GM18511 (cell line): Measurements from ENCODE around the gene STOML1.
"Not testable (repeated sequence)": the region's sequence is repeated elsewhere in the genome, so short reads cannot be mapped to it uniquely, and the experiment has no call there.

Source experiments
- ATAC-seq: cut with Tn5 transposase; IDR thresholded peaks from one replicate; pipeline ENCODE4 v1.9.1; 2021; ENCODE audit warnings: mild to moderate bottlenecking, moderate library complexity; ENCODE audit not compliant: unreplicated experiment

Gene STOML1

DNA sequence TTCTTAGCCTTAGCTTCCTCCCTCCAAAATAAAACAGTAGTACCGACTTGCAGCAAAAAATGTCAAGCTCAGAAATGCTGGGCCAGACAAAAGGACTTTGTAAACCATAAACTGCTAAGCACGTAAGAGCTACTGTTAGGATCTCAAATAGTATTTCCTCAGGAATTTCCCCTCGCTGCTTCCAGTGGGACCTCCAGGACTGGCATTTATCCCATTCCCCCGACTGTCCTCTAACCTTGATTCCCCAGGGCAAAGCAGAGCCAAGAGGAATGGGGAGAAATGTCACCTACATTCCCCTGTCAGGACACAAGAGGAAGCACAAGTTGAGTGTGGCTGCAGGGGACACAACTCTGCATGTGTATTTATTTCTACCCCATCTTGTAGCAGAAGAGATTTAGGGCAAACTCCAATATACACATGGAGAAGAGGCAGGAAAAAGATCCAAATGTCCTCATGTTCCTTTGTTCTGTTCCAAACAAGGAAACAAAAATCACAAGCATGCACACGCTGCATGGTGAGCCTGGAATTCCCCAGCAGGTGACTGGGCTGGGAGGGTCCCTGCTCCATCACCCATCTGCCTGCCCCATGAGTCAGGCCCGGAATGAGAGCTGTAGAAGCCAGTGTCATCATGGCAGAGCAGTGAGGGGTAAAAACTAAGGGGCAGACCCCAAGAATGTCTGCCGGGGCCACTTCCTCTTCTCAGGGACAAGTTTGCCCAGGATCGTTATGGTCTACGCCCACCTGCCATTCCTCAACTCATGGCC, 4.2 kb downstream of the STOML1 start:
- no peak for ATAC-seq

DNA sequence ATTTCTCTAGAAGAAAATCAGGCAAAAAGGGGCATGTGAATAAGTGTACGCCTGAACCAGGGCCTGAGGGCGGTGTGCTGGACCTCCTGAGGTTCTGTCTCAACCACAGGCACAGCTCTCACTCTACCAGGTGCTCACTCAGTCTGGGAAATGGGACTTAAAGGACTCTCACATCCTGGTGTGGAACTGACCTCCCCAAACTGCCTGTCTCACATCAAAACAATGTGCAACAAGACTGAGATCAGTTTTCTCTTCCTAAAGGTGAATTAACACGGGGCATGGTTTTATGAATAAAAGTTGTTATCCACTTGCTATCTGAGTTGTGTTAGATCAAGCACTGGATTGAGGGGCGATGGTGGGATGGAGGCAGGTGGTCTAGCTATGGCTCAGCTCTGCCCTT, 4.8 kb downstream of the STOML1 start:
- ATAC-seq = no peak

DNA sequence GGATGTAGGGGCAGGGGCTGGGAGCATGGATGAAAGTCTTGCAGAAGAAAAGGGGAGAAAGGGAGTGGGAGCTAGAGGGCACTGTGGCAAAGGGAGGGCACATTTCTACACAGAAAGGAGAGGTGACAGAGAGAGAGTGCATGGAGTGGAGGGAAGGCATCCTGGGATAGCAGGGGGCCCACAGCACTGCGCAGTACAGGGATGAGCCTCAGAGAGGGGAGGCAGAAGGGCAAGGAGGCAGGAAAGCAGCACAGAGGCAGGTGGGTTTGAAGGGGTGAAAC, 5.4 kb downstream of the STOML1 start:
- no peak for ATAC-seq

DNA sequence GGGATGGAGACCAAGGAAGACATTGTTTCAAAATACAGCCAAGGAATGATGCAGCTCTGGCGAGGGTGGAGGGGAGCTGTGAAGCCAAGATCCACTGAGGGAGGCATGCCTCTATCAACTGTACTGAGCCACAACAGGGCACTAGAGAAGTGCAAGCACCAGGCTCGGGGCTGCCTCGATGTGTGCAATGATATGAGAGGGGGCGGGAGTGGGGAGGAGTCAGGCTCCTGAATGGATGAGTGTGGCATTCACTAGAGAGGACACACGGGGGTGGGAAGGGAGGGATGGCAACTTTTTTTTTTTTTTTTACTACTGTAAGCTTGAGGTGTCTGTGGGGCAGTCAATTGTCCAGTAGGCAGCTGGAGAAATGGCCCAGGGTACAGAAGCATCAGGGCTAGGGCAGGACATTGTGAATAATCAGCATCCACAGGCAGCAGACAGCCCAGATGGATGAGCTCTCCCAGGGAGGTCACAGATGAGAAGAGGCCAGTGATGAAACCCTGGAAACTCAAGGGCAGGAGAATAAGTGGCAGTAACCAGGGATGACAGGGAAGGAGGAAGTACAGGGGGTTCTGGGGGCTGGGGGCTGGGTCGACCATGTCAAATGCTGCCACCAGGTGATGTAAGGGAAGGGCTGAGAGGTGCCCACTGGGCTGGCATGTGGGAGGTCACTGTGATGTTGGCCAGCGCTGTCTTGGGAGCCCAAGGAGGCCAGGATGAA, 5.9 kb downstream of the STOML1 start:
- ATAC-seq = no peak

DNA sequence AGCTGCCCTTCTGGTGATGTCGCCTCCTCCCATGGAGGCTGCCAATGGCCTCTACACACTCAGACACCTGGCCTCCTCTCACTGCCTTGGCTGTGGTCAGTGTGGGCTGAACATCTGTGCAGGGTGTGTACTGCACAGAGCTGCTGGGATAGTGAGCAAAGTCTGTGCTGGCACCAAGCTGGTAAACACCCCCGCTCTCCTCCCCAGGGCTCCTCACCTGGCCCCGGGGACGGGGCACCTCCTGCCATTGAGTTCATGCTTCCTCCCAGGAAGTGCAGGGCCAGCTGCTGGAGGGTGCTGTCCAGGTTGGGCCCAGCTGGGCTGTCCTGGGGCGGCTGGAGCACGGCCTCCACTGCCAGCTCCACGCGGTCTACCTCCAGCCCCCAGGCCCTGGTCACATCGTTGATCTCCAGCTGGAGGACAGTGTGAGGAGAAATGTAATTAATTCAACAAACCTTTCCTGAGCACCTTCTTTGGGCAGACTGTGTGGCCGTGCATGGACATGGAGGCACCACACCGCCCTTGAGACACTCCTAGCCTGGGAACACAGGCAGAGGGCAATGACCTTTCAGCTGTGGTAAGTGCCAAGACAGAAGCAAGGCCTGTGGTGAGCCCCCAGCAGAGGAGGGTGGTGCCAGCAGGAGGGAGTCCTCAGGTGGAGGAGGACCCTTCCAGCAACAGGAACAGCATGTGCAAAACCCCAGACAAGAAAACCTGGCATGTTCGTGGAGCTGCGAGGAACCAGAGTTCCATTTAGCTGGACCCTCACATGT, 6.8 kb downstream of the STOML1 start:
- no peak for ATAC-seq

DNA sequence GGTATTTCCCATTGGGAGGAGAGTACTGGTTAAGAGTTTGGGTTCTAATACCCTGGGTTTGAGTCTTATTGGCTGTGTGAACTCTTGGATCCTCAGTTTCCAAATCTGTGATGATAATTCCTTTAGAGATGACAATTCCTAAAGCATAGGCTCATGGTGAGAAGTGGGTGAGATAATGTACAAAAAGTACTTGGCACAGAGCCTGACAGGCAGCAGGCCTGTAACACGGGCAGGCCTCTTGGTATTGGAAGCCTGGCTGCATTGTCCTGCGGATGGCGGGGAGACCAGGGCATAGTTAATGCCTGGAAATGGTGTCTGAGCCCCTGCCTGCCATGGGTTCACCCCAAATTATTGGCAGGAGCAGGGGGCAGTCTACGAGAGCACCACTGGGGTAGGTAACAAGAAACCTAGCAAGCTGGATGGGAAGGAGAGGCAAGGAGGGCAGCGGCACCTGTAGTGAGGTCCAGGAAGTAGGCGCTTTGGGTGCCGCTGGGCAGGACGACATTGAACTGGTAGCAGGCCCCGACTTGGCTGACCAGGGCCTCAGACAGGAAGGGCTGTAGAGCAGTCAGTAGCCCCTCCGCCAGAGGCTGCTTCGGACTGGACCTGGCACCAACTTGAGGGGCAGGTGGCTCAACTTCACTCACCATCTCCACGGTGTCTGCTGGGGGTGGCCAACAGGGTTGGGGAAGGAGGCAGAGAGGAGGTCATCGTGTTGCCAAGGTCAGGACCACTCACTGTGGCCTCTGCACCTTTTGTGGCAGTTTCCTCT, 7.7 kb downstream of the STOML1 start:
- ATAC-seq = no peak

DNA sequence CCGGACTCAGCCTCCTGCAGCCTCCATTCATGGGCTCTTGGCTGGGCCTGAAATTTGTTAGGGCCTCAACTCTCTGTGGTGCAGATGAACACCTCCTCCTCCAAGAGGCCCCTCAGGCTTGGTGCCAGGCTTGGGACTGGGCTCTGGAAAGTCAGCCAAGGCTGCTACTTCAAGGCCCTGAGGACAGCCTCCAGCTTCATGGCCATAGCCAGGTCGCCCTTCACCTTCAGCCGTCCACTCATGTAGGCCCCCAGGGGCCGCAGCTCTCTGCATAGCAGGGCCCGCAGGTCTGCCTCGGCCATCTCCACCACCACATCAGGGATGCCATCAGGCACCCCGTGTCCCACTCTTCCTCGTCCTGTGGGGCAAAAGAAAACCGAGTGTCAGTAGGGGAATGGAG, 8.3 kb downstream of the STOML1 start:
- ATAC-seq = no peak

DNA sequence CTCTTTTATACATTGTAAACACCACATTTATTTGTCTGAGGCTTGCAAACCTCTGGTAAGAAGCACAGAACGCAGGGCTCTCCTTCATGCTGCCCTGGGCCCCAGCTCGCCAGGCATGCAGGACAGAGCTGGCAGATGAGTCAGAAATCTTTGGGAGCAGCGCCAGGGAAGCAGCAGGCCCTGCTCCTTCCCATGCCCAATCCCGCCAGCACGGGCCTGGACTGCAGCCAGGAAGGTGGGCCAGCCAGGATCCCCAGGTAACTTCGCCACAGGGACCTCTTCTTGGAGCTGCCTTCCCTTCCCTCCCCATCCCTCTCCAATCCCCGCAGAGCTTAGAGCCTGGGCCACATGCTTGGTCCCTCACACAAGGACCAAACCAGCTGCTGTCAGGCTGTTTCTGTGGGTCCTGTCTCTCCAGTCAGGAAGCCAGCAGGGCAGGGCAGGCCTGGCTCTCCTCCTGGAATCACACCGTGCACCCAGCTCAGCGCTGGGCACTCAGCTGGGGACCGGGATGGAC, 8.8 kb downstream of the STOML1 start:
- no peak for ATAC-seq

DNA sequence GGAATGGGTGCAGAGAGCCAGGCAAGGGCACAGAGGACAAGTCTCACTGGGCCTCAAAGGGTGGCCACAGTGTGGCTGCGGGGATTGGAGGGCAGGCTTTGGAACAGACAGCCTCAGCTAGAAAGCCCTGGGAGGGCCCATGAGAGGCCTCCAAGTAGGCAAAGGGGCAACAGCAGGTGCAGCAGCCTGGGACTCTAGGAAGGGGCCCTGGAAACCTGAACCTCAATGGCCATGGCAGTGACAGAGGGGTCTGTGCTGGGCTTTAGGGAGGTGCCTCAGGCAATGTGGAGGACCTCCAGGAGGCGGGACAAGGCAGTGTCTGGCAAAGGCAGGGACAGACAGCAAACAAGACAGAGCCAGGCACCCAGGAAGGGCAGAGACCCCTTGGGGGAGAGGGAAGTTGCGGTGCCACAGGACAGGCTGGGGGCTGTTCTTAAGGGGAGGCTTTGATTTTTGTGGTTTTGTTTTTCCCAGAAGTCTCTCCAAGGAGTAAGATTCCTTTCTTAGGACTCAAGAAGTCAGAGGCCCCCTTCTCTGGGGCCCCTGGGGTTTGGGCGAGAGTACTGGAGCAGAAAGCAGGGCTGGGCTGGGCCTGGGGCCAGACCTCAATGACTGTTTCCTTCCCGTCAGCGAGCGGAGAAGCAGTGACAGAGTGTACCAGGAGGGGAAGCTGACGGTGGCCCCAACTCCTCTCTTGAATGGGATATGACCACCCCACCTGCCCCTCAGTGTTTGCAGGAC, 9.7 kb downstream of the STOML1 start:
- ATAC-seq = no peak

DNA sequence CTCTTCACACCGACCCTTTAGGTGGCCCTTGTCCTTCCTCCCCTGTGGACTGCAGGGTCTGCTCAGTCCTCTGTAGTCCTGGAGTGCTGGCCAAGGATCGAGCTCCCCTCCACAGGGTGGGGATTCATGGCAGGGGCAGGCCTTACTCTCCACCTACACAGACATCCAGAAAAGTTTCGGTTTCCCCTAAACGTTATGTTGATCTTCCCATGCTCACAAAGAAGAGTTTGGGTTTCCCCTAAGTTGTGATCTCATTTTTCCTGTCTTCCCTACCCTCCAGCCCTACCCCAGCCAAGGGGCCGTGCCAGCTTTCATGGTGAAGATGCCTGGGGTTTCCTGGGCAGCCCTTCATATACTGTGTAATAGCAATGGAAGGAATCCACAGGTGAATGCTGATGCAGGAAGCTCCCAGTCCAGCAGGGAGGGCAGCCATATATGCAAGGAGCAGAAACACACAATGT, 10.3 kb downstream of the STOML1 start:
- ATAC-seq = no peak

DNA sequence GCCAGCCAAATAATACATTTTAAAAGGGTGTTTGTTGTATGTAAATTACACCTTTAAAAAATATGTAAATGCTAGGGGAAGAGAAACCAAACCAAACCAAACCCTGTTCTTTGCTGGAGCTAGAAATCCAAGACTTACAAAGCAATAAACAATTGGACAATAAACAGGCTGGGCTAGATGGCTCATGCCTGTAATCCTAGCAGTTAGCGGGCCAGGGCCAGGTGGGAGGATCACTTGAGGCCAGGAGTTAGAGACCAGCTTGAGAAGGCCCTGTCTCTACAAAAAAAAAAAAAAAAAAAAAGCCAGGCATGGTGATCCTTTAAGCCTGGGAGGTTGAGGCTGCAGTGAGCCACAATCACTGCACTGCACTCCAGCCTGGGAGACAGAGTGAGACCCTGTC, 12.5 kb downstream of the STOML1 start:
- ATAC-seq = no peak

DNA sequence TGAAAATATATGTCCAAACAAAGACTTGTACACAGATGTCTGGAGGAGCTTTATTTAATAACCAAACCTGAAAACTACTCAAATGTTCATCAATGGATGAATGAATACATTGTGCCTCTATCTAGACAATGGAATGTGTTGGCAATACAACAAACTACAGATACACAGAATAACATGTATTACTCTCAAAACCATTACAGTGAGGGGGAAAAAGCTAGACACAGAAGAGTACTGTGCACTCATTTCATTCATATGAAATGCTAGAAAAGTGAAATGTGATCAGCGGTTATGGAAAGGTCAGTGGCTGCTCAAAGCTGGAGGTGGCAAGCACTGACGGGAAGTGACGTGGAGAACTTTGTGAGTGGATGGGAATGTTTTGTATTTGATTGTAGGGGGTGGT, 13.2 kb downstream of the STOML1 start:
- no peak for ATAC-seq

DNA sequence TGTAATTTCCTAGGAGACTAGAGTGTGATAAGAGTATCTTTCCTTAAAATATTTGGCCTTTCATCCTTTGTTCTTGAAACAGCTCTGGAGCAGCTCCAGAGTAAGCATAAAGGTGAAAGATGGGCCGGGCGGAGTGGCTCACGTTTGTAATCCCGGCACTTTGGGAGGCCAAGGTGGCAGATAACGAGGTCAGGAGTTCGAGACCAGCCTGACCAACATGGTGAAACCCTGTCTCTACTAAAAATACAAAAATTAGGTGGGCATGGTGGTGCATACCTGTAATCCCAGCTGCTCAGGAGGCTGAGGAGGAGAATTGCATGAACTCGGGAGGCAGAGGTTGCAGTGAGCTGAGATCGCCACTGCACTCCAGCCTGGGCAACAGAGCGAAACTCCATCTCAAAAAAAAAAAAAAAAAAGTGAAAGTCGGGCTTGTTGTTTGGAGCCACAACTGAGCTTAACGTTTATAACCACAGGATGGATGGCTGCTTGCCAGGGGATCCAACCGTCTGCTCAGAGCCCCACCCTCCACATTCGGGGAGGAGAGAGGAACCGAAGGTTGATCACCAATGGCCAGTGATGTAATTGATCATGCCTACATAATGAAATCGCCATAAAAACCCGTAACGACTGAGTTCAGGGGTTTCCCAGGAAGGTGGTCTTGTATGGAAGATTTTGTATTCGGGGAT, 16.5 kb downstream of the STOML1 start:
- not testable (repeated sequence) for ATAC-seq

DNA sequence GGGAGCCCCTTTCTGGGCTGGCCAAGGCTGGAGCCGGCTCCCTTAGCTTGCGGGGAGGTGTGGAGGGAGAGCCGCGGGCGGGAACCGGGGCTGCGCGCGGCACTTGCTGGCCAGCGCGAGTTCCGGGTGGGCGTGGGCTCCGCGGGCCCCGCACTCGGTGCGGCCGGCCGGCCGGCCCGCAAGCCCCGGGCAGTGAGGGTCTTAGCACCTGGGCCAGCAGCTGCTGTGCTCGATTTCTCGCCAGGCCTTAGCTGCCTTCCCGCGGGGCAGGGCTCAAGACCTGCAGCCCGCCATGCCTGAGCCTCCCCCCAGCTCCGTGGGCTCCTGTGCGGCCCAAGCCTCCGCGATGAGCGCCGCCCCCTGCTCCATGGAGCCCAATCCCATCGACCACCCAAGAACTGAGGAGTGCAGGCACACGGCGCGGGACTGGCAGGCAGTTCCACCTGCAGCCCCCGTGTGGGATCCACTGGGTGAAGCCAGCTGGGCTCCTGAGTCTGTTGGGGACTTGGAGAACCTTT, 18.4 kb downstream of the STOML1 start:
- ATAC-seq = not testable (repeated sequence)

DNA sequence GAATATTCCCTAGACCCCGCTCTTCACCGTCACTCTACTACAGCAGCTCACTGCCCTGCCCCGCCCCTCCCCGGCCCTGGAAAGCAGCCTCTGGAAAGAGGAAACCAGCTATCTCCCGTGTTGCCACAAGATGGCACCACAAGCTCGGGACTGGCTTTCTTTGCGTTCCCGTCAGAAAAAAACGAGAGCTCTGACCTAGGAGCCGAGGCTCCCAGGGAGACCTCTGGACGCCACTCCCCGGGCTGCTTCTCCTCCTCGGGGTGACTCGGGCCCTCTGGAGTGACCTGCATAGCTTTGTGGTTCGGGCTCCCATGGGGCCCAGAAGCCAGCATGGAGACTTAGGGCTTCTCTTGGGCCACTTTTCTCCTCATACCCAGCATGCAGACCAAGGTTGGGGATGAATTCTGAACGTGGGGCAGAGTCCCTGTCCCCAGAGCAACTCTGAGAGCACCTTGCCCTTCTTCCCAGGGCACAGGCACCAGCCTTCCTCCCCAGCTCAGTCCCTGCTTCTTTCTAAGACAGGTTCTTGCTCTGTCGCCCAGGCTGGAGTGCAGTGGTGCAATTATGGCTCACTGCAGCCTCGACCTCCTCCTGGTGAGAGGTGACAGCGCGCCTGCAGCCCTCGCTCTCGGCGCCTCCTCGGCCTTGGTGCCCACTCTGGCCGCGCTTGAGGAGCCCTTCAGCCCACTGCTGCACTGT, 19.0 kb downstream of the STOML1 start:
- no peak for ATAC-seq

DNA sequence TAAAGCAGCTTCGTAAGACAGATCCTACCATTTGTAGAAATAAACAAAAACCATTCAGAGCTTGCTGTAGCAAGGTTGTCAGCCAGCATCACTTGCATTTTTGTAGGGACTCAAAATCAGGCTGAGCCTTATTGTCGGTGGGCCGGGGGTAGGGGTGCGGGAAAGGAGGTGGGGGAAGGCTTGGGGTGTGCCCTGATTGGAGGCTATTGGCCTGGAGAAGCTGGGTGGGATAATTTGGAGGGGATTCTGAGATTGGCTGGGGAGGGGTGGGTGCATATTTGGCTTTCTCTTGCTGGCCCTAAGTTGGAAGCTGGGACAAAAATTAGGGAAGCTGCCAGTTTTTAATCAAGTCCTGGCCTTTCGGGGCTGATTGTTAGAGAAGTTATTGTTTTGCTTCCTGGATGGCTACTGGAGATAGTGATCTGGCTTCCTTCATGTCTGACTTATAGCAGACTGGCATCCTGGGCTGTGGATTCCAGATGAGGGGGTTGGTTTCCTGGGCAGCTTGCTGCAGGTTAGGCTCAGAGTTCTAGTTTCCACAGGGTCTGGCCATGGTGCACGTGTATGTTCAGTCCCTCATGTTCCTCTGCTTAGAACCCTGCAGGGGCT, 22.8 kb downstream of the STOML1 start:
- no peak for ATAC-seq

DNA sequence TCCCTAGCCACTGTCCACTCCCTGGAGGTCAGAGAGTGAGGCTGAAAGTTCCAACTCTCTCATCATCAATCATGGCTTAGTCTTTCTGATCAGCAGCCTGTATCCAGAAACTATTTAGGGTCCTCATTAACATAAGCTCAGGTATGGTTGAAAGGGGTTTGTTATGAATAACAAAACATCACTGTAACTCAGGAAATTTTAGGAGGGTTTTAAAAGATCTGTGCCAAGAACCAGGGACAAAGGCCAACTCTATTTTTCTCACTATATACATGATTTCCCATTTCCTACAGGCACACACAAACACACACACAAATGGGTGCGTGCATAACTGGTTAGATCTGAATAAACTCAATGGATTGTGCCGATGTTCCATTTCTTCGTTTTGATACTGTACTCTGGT, 23.6 kb downstream of the STOML1 start:
- ATAC-seq = no peak

DNA sequence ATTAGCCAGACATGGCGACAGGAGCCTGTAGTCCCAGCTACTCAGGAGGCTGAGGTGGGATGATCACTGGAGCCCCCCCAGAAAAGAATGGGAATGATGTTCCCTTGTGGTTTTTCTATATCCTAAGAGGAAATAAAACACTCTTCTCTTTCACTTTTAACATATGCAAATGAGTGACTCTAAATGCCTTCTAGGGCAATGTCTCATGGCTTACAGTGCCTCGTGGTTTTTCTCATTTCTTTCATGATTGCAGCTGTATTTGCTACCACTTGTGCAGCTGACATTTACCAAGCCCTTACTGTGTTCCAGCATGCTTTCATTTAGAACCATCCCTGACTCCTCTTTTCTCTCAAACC, 26.4 kb downstream of the STOML1 start:
- peak; percentile 61 for ATAC-seq
